Activated CD4-positive, alpha-beta memory T cell treated with anti-CD3 and anti-CD28 coated beads for 36 hours (primary cell): Measurements from ENCODE around the gene PDZD4. TPM values are rescaled to one million over a fixed set of nuclear protein-coding genes. Genes with fewer than 3 reads are reported as not detected.

ENCODE experiments used
- CTCF ChIA-PET: fragments of 350-600 bp; sonication (Branson Sonifier 250); formaldehyde crosslinking; loops from one replicate; lab custom pipeline; 2021; ENCODE audit warnings: antibody characterized with exemption, inconsistent platforms; lab: Charles Lee
- POLR2A ChIA-PET: fragments of 350-600 bp; sonication (Branson Sonifier 250); formaldehyde crosslinking; loops from one replicate; lab custom pipeline; 2021; ENCODE audit warnings: antibody characterized with exemption; lab: Charles Lee
- DNase-seq: peaks from one replicate; pipeline ENCODE4 v3.0.0-alpha.2; 2020
- H3K27ac Mint-ChIP-seq: one replicate; pipeline ENCODE4 v1.8.0; 2021; ENCODE audit warnings: mixed read lengths
- H3K27me3 Mint-ChIP-seq: one replicate; pipeline ENCODE4 v1.8.0; 2021; ENCODE audit warnings: mixed read lengths
- H3K36me3 Mint-ChIP-seq: one replicate; pipeline ENCODE4 v1.8.0; 2021; ENCODE audit warnings: mixed read lengths
- H3K4me1 Mint-ChIP-seq: one replicate; pipeline ENCODE4 v1.8.0; 2021; ENCODE audit warnings: low read depth, mixed read lengths
- H3K4me3 Mint-ChIP-seq: one replicate; pipeline ENCODE4 v1.8.0; 2021; ENCODE audit warnings: mild to moderate bottlenecking, mixed read lengths
- H3K9me3 Mint-ChIP-seq: one replicate; pipeline ENCODE4 v1.8.0; 2021; ENCODE audit warnings: mixed read lengths
- intact Hi-C: fragments of 100-400 bp; cut with micrococcal nuclease; formaldehyde crosslinking; loops from one replicate; pipeline ENCODE4 v1.15.1; 2023
- total RNA-seq, 2 experiments: library from RNA; stranded (reverse); gene quantifications; one replicate each; pipeline ENCODE4 v1.2.3, GENCODE V29; 2021

PDZD4 gene
- total RNA-seq, result 1 to 10 TPM; 4.9 to 5.7 TPM

GRCh38 chrX:153829799-153830639 is at the start of gene PDZD4:
PDZD4 (minus strand) TSS chrX:153830544; CDS start chrX:153830298, 246 bp downstream.
- Mint-ChIP-seq H3K4me1 (peaks cover 14% of the 10 kb centered on the region), H3K9me3 (no peaks in the 10 kb centered on the region), H3K4me3 (peak within 1 kb of the TSS; percentile 56), H3K36me3 (no peaks in the 10 kb centered on the region), H3K27me3 (no peaks in the 10 kb centered on the region), H3K27ac (no peak within 1 kb of the TSS)
- ChIA-PET CTCF (no interaction called here), POLR2A (no interaction called here)
- DNase-seq, result peak; percentile 26
- intact Hi-C loops, result loop anchor here (10.0 kb wide), 1 partner anchor 55 kb away; the partner anchor contains the start of gene L1CAM

- intact Hi-C loops, result loop anchor here (10.0 kb wide), 2 partner anchors 45 to 85 kb away; partner anchors contain the start of genes IDH3G, PDZD4 and SSR4
- peaks cover 10% of the 10 kb centered on the region for H3K4me1 Mint-ChIP-seq
- POLR2A ChIA-PET, result no interaction called here
- peaks cover 13% of the 10 kb centered on the region for H3K27me3 Mint-ChIP-seq
- no peak for DNase-seq
- H3K9me3 Mint-ChIP-seq, result no peaks in the 10 kb centered on the region
- no peak overlapping the region for H3K4me3 Mint-ChIP-seq
- no peak overlapping the region for H3K27ac Mint-ChIP-seq
- H3K36me3 Mint-ChIP-seq, result no peaks in the 10 kb centered on the region
- CTCF ChIA-PET, result no interaction called here
Measured at GRCh38 chrX:153879741-153880439, 49.5 kb upstream of the PDZD4 start.

GRCh38 chrX:153878969-153879653 is 48.8 kb upstream of the PDZD4 start:
- Mint-ChIP-seq H3K4me1 (peaks cover 10% of the 10 kb centered on the region), H3K36me3 (no peaks in the 10 kb centered on the region), H3K27ac (peak overlapping the region; percentile 23), H3K9me3 (no peaks in the 10 kb centered on the region), H3K4me3 (no peak overlapping the region), H3K27me3 (peaks cover 9% of the 10 kb centered on the region)
- intact Hi-C loops, result no loop called here
- CTCF ChIA-PET, result no interaction called here
- DNase-seq, result peak; percentile 19
- POLR2A ChIA-PET, result interaction anchor here (0.6 kb wide), 1 partner anchor 29 kb away, joined by 3 read pairs; no protein-coding TSS in a partner anchor

- ChIA-PET POLR2A (no interaction called here), CTCF (no interaction called here)
- DNase-seq, result no peak
- Mint-ChIP-seq H3K4me1 (peaks cover 10% of the 10 kb centered on the region), H3K27me3 (peaks cover 9% of the 10 kb centered on the region), H3K4me3 (no peak overlapping the region), H3K36me3 (no peaks in the 10 kb centered on the region), H3K27ac (no peak overlapping the region), H3K9me3 (no peaks in the 10 kb centered on the region)
- intact Hi-C loops, result no loop called here
Measured at GRCh38 chrX:153878345-153878744, 48.0 kb upstream of the PDZD4 start.

GRCh38 chrX:153877571-153878261 is 47.4 kb upstream of the PDZD4 start:
- Mint-ChIP-seq H3K36me3 (no peaks in the 10 kb centered on the region), H3K27me3 (peaks cover 9% of the 10 kb centered on the region), H3K9me3 (no peaks in the 10 kb centered on the region), H3K27ac (no peak overlapping the region), H3K4me3 (no peak overlapping the region), H3K4me1 (peaks cover 10% of the 10 kb centered on the region)
- CTCF ChIA-PET, result interaction anchor here (0.7 kb wide), 1 partner anchor 18 kb away, joined by 4 read pairs; no protein-coding TSS in a partner anchor
- no peak for DNase-seq
- POLR2A ChIA-PET, result interaction anchor here (0.6 kb wide), 1 partner anchor 44 kb away, joined by 3 read pairs; no protein-coding TSS in a partner anchor
- intact Hi-C loops, result no loop called here

- H3K36me3 Mint-ChIP-seq, result no peaks in the 10 kb centered on the region
- DNase-seq, result no peak
- POLR2A ChIA-PET, result no interaction called here
- H3K27me3 Mint-ChIP-seq, result peaks cover 8% of the 10 kb centered on the region
- peak overlapping the region; percentile 20 for H3K4me3 Mint-ChIP-seq
- H3K27ac Mint-ChIP-seq, result peak overlapping the region; percentile 38
- peaks cover 10% of the 10 kb centered on the region for H3K4me1 Mint-ChIP-seq
- H3K9me3 Mint-ChIP-seq, result no peaks in the 10 kb centered on the region
- intact Hi-C loops, result no loop called here
- CTCF ChIA-PET, result no interaction called here
Measured at GRCh38 chrX:153876112-153876491, 45.8 kb upstream of the PDZD4 start.

GRCh38 chrX:153875391-153876111 is 45.2 kb upstream of the PDZD4 start:
- peaks cover 10% of the 10 kb centered on the region for H3K4me1 Mint-ChIP-seq
- intact Hi-C loops, result no loop called here
- H3K27ac Mint-ChIP-seq, result no peak overlapping the region
- POLR2A ChIA-PET, result no interaction called here
- peak; percentile 73 for DNase-seq
- H3K27me3 Mint-ChIP-seq, result peaks cover 8% of the 10 kb centered on the region
- no peaks in the 10 kb centered on the region for H3K36me3 Mint-ChIP-seq
- H3K4me3 Mint-ChIP-seq, result no peak overlapping the region
- CTCF ChIA-PET, result no interaction called here
- H3K9me3 Mint-ChIP-seq, result no peaks in the 10 kb centered on the region

GRCh38 chrX:153874366-153875125 is 44.2 kb upstream of the PDZD4 start:
- Mint-ChIP-seq H3K27me3 (peaks cover 8% of the 10 kb centered on the region), H3K4me1 (peaks cover 10% of the 10 kb centered on the region), H3K4me3 (no peak overlapping the region), H3K36me3 (no peaks in the 10 kb centered on the region), H3K9me3 (no peaks in the 10 kb centered on the region), H3K27ac (no peak overlapping the region)
- POLR2A ChIA-PET, result no interaction called here
- DNase-seq, result no peak
- CTCF ChIA-PET, result no interaction called here
- intact Hi-C loops, result no loop called here

- H3K4me3 Mint-ChIP-seq, result no peak overlapping the region
- no peak overlapping the region for H3K27ac Mint-ChIP-seq
- peaks cover 9% of the 10 kb centered on the region for H3K4me1 Mint-ChIP-seq
- intact Hi-C loops, result no loop called here
- no peaks in the 10 kb centered on the region for H3K9me3 Mint-ChIP-seq
- ChIA-PET CTCF (no interaction called here), POLR2A (no interaction called here)
- H3K36me3 Mint-ChIP-seq, result no peaks in the 10 kb centered on the region
- no peak for DNase-seq
- H3K27me3 Mint-ChIP-seq, result peaks cover 5% of the 10 kb centered on the region
Measured at GRCh38 chrX:153874085-153874365, 43.7 kb upstream of the PDZD4 start.

GRCh38 chrX:153873282-153874084 is 43.1 kb upstream of the PDZD4 start:
- no peaks in the 10 kb centered on the region for H3K9me3 Mint-ChIP-seq
- ChIA-PET CTCF (no interaction called here), POLR2A (no interaction called here)
- no peak overlapping the region for H3K27ac Mint-ChIP-seq
- H3K4me1 Mint-ChIP-seq, result peaks cover 5% of the 10 kb centered on the region
- intact Hi-C loops, result no loop called here
- no peak overlapping the region for H3K4me3 Mint-ChIP-seq
- DNase-seq, result no peak
- H3K36me3 Mint-ChIP-seq, result no peaks in the 10 kb centered on the region
- H3K27me3 Mint-ChIP-seq, result peaks cover 5% of the 10 kb centered on the region
